HG02571 (cell line): ENCODE data around the gene CCT7.
A peak's percentile ranks its signal among the peaks of the same experiment; 100 is the strongest.

ENCODE experiments used
- ATAC-seq: cut with Tn5 transposase; IDR thresholded peaks from one replicate; pipeline ENCODE4 v1.9.1; 2021; ENCODE audit warnings: mild to moderate bottlenecking, moderate library complexity; ENCODE audit not compliant: unreplicated experiment

Gene CCT7

GRCh38 chr2:73225513-73226360 is 8.4 kb upstream of the CCT7 start:
- ATAC-seq = no peak

DNA sequence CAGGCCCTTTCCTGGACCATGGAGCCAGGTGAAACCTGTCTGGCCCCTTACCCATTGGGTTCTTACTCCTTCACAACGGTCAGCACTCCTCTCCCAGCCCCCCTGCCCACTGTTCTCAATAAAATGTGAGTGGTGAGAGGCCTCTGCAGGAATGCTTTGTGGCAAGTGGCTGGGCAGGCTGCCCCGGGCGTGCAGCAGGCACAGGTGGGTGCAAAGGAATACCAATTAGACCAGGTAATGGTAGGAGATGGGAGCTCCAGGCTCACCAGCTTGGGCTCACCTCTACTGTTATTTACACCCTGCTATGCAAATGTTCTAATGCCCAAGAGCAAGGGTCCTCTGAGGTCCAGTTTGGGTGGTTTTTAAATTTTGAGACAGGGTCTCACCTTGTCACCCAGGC is 7.0 kb upstream of the CCT7 start:
- ATAC-seq = no peak

- ATAC-seq = no peak
These were observed 5.5 kb upstream of the CCT7 start for GRCh38 chr2:73228631-73229030.

DNA sequence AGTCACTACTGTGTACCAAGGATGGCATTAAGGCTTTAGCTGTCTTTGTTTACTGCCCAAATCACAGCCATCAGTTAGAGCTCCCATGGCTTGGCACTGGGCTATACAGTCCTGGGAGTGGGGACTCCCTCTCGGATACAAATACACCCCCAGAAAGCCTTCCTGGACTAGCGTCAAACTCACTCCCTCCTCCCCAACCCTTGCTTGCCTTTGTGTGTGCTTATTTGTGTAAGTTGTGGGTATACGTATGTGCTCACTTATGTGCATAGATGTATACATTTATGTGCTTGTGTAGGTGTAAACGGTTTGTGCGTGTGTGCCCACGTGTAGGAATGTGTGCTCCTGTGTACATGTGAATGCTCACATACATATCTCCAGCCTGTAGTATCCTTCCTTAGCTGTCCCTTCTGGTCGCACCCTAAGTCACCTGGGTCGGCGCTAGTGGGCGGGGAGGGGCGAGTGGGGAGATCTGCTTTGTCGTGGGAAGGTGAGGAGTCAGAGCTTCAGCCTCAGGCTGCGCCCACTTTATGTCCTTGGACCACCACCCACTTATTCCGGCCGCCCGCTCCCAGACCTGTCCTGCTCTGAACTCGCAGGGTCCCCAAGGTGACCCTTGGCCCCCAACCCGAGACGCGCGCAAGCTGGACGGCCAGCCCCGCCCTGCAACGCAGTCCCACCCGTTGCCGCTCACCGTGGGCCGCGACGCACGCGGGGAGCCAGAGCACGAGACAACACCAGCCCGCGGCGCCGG is 1.5 kb upstream of the CCT7 start:
- peak; percentile 4 for ATAC-seq

DNA sequence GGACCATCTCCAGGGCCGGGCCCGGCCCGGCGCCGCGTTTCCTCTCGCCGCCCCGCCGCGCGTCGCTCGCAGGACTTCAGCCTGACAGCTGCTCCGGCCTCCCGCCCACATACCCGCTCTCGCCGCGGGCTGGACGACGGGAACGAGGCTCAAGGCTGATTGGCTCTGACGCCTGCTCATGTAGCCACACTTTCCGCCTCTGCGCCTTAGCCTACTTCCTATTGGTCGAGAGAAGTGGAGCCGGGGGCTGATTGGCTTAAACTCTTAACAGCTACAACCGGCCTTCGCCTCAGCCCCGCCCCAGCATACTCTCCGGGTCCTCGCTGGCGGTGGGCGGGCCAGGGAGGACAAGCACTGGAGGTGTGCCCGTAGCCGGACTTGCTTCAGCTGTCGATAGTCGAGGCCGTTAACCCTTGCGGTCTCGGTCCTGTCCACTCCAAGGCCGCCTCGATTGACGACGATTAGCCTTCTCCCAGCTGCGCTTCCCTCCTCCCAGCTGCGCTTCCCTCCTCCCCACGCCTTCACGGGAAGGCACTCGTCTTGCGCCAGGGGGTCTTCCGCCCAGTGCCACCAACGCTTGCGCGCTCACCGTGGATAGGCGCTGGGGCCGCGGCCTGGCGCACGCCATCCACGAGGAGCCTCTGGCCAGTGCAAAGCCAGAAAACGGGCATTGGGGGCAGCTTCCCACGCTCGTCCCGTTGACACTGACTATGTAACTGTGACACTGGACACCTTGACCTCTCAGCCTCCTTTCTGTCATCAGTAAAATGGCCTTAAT is 765 bp upstream of the CCT7 start, which contains the start of gene PRADC1:
PRADC1 (minus strand) TSS at position 86 of the 778 bp plus-strand sequence; CDS start at position 7, 79 bp downstream.
- ATAC-seq = peak; percentile 90

- no peak for ATAC-seq
These were observed 1.4 kb downstream of the CCT7 start for GRCh38 chr2:73235315-73236028.

GRCh38 chr2:73237168-73237567 is 3.1 kb downstream of the CCT7 start:
- no peak for ATAC-seq

DNA sequence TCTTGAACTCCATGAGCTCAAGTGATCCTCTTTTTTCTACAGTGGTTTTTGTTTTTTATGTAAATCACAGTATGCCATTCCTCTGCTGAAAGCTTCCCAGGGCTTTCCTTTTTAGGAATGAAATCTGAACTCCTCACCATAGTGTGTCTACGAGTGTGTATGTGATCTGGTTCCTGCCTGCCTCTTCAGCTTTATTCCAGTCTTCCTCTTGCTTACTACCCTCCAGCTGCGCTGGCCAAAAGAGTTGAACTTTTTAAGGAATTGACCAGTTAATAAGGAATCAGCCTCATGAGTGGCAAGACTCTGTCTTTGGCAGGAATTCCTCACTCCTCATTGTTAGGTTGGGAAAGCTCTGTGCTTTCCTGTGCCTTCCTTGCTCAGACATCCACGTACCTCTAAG is 4.0 kb downstream of the CCT7 start:
- ATAC-seq = no peak

GRCh38 chr2:73238976-73239375 is 4.9 kb downstream of the CCT7 start:
- ATAC-seq = no peak

DNA sequence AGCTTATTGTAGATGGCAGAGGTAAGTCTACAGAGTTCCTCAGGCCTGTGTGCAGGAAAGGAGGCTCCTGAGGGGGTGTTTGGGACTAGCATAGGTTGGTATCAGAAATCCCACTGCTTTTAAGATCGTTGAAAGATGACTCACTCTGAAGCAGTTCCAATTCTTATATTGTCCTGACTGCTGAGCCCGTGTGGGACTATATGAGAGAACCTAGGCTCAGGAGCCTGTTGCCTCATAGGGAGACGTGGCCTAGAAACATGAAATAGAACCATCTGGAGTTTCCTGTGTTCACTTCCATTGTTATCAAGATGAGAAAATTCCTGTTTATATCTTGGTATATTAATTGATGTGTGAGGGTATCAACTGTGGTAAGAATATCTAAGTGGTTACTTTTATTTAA is 5.7 kb downstream of the CCT7 start:
- no peak for ATAC-seq

DNA sequence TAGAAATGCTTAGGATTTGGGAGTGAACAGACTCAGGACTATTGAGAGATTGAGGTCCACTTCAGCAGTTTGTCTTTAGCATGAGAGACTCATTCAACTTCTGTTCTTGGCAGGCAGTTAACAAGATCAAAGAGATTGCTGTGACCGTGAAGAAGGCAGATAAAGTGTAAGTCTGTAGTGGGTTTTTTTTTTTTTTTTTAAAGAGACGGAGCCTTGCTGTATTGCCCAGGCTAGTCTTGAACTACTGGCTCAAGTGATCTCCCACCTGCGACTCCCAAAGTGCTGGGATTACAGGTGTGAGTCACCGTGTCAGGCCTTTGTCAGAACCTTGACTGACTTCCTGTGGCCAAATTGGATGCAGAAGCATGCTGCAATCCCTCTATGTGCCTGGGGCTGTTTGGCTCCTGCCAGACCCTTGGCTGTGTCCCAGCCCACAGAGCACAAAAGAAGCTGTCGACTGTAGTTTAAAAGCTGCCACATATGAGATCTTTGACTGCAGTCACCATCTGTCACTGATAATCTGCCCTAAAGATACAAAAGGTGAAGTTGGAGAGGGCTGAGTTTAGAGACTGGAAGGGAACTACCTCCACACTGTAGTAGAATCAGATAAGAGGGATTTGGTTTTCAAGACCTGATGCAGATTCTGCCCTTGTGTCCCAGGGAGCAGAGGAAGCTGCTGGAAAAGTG is 9.9 kb downstream of the CCT7 start:
- ATAC-seq = no peak

GRCh38 chr2:73244580-73244979 is 10.5 kb downstream of the CCT7 start:
- ATAC-seq = no peak

GRCh38 chr2:73246850-73247249 is 12.7 kb downstream of the CCT7 start:
- no peak for ATAC-seq

DNA sequence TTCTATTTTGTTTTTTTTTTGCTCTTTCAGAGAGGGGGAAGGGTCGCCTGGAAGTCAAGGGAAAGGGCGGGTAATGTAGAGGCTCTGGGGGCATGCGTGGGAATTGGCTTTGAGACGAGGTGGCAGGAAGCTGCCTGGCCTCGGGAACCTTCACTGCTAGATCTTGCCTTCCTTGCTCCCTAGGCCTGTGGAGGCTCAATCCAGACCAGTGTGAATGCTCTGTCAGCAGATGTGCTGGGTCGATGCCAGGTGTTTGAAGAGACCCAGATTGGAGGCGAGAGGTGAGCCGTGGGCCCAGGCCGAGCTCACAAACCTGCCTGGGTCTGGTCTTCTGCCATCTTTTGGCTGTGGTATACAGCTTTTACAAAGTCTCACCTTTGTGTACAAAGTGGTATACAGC is 15.5 kb downstream of the CCT7 start:
- ATAC-seq = no peak

GRCh38 chr2:73250872-73251846 is 17.1 kb downstream of the CCT7 start:
- no peak for ATAC-seq

DNA sequence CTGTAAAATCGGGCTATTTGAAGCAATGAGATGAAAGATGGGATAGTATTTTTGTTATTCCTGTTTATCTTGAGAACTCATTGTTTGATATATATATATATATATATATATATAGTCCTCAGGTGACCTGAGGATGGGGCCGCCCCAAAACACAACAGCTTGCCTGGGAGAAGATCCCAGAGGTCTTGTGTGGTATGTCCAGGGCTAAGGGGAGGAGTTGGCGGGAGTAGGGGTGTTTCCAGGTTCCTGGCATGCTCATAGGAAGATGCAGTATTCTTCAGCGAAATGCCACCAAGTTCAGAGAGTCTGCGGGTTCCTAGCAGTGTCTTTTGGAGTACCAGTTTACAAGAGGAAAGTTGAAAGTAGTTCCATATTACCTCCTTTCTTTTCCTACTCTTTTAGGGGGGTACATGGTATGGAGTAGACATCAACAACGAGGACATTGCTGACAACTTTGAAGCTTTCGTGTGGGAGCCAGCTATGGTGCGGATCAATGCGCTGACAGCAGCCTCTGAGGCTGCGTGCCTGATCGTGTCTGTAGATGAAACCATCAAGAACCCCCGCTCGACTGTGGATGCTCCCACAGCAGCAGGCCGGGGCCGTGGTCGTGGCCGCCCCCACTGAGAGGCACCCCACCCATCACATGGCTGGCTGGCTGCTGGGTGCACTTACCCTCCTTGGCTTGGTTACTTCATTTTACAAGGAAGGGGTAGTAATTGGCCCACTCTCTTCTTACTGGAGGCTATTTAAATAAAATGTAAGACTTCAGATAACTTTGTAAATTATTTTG is 18.3 kb downstream of the CCT7 start:
- no peak for ATAC-seq

GRCh38 chr2:73253400-73253799 is 19.3 kb downstream of the CCT7 start:
- no peak for ATAC-seq

DNA sequence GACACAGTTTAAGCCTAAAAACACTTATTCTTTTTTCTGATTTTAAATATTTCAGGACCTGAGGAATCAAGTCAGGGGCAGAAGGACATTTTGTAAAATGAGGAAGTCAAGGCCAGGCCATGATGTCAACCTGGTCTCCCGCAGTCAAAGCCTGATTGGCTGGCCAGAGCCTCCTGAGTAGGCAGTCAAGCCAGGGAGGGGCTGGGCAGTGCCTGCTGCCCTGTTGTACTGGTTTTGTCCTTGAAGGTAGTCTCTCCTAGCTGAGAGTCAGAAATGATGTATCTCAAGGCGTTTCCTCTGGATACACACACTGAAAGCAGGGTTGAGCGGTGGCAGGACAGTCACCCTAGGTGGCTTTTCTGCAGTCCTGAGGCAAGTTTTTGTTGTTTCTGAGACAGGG is 19.8 kb downstream of the CCT7 start:
- no peak for ATAC-seq
